Fibroblast of lung (primary cell): Measurements from ENCODE around the gene ATP5F1E. TPM values are rescaled to one million over a fixed set of nuclear protein-coding genes. Genes with fewer than 3 reads are reported as not detected.
A peak's percentile ranks its signal among the peaks of the same experiment; 100 is the strongest.

Experiments
- DNase-seq, 2 donors: peaks; one replicate each; pipeline versions ENCODE4 v3.0.0 to v3.0.0-alpha.2; 2010; ENCODE audit warnings: low read depth in 2 of 2
- H2AFZ ChIP-seq: 2 replicates; pipeline ENCODE4 v1.5.1; 2012; ENCODE audit warnings: low read length, control low read depth, inconsistent platforms
- H3K27ac ChIP-seq: 2 replicates; pipeline ENCODE4 v1.5.1; 2011; ENCODE audit warnings: low read length, control low read depth; ENCODE audit not compliant: insufficient read depth
- H3K27me3 ChIP-seq: 2 replicates; pipeline ENCODE4 v1.5.1; 2011; ENCODE audit warnings: mild to moderate bottlenecking, low read length; ENCODE audit not compliant: control insufficient read depth, insufficient read depth
- H3K36me3 ChIP-seq: 2 replicates; pipeline ENCODE4 v1.5.1; 2011; ENCODE audit warnings: low read length; ENCODE audit not compliant: control insufficient read depth, insufficient read depth
- H3K4me1 ChIP-seq: 2 replicates; pipeline ENCODE4 v1.5.1; 2011; ENCODE audit warnings: low read length; ENCODE audit not compliant: control insufficient read depth, insufficient read depth; ENCODE audit errors: extremely low read depth
- H3K4me2 ChIP-seq: 2 replicates; pipeline ENCODE4 v1.5.1; 2011; ENCODE audit warnings: low read length, control low read depth; ENCODE audit not compliant: insufficient read depth; ENCODE audit errors: extremely low read depth
- H3K4me3 ChIP-seq, 4 experiments: fragments of 200-600 bp in 1 of 4; sonication (generic) in 1 of 4; replicated peaks in 1 of 4; 2 replicates each; pipeline ENCODE4 v1.5.1; 2011 to 2016; ENCODE audit warnings: low read length in 4 of 4, low read depth in 3 of 4, mild to moderate bottlenecking in 3 of 4, control low read depth in 2 of 4, inconsistent platforms in 1 of 4, mixed read lengths in 1 of 4; ENCODE audit not compliant: insufficient read depth in 1 of 4; ENCODE audit errors: control extremely low read depth in 1 of 4
- H3K79me2 ChIP-seq: 2 replicates; pipeline ENCODE4 v1.5.1; 2012; ENCODE audit warnings: mild to moderate bottlenecking, low read length, inconsistent platforms; ENCODE audit not compliant: control insufficient read depth, insufficient read depth
- H3K9ac ChIP-seq: 2 replicates; pipeline ENCODE4 v1.5.1; 2011; ENCODE audit warnings: mild to moderate bottlenecking, low read length, control low read depth; ENCODE audit not compliant: insufficient read depth
- H3K9me3 ChIP-seq: 2 replicates; pipeline ENCODE4 v1.5.1; 2012; ENCODE audit warnings: low read depth, low read length; ENCODE audit not compliant: control insufficient read depth, insufficient read depth
- H4K20me1 ChIP-seq: 2 replicates; pipeline ENCODE4 v1.5.1; 2011; ENCODE audit warnings: low read length; ENCODE audit not compliant: control insufficient read depth, insufficient read depth; ENCODE audit errors: extremely low read depth
- EZH2 ChIP-seq: IDR thresholded peaks from 2 replicates; pipeline ENCODE4 v1.5.1; 2012; ENCODE audit warnings: low read length, control low read depth, mild to moderate bottlenecking; ENCODE audit errors: missing control alignments
- polyA plus RNA-seq, 2 donors: library from polyadenylated mRNA; depleted of rRNA in 1 of 2; stranded (reverse) in 1 of 2; unstranded in 1 of 2; fragments of >200 nt; gene quantifications; 2 replicates each; pipeline ENCODE4 v1.2.1, GENCODE V29; 2011 to 2012; ENCODE audit warnings: missing spikeins in 1 of 2
- total RNA-seq: library from RNA; depleted of rRNA; stranded (reverse); fragments of >200 nt; gene quantifications from 2 replicates; pipeline ENCODE4 v1.2.1, GENCODE V29; 2014
- TF ChIP-seq, protein P1 (sequence below), 2 donors: IDR thresholded peaks in 1 of 2; conservative IDR thresholded peaks in 1 of 2; 1 replicate in 1 of 2; 2 replicates in 1 of 2; pipeline ENCODE4 v1.5.1; 2011 to 2012; ENCODE audit warnings: low read length in 2 of 2, control low read depth in 1 of 2, inconsistent platforms in 1 of 2, low read depth in 1 of 2, mild to moderate bottlenecking in 1 of 2

The ATP5F1E gene
- total and polyA plus RNA-seq, 2 donors (not counting 1 experiment from before 2014, with no cell fraction given): 37.8 to 56.5 TPM

DNA sequence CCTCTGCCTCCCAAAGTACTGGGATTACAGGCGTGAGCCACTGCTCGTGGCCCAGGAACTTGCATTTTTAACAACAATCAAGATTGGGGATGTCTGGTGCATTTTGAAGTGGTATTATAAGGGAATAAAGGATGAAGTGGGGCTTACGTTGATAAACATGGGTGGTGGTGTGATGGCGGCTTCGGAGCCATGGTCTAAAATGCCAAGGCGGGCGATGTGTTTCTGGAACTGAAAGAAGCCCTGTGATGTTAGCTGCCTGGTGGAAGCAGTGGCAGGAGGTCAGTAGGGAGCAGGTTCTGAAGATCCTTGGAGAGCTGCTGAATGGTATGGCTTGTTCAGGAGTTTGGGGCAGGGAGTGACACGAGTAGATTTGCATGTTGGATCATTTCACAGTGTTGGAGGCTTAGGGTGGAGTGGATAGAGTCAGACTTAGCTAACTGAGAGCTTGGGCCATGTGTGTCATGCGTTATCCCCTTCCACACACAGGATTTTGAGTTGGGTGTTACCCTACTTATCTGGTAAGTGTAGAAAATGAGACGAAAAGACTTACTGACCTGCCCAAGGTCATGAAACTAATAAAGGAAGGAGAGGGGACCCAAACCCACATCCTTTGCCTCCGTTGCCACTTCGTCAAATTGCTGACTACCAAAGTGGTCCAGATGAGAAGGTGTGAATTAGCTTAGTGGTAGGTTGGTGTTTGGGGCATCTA is 49.6 kb downstream of the ATP5F1E start:
- peaks cover 2% of the 10 kb centered on the region for H3K36me3 ChIP-seq
- no peak overlapping the region for H3K9ac ChIP-seq
- H3K4me3 ChIP-seq: peak overlapping the region in 3 of 4 experiments; percentile 61 to 98 (median 68)
- no peak overlapping the region for H2AFZ ChIP-seq
- TF ChIP-seq EZH2: no peak
- TF ChIP-seq, protein P1, sequence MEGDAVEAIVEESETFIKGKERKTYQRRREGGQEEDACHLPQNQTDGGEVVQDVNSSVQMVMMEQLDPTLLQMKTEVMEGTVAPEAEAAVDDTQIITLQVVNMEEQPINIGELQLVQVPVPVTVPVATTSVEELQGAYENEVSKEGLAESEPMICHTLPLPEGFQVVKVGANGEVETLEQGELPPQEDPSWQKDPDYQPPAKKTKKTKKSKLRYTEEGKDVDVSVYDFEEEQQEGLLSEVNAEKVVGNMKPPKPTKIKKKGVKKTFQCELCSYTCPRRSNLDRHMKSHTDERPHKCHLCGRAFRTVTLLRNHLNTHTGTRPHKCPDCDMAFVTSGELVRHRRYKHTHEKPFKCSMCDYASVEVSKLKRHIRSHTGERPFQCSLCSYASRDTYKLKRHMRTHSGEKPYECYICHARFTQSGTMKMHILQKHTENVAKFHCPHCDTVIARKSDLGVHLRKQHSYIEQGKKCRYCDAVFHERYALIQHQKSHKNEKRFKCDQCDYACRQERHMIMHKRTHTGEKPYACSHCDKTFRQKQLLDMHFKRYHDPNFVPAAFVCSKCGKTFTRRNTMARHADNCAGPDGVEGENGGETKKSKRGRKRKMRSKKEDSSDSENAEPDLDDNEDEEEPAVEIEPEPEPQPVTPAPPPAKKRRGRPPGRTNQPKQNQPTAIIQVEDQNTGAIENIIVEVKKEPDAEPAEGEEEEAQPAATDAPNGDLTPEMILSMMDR (conservative IDR thresholded peaks at IDR 0.05 in 1 of 2, IDR thresholded peaks at IDR 0.05 in 1 of 2; ENCODE audit: low read depth in 1 of 2, low read length in 2 of 2): no peak
- H3K4me2 ChIP-seq: peak overlapping the region; percentile 81
- no peak for DNase-seq
- no peaks in the 10 kb centered on the region for H4K20me1 ChIP-seq
- H3K27ac ChIP-seq: no peak overlapping the region
- peaks cover 36% of the 10 kb centered on the region for H3K79me2 ChIP-seq
- no peaks in the 10 kb centered on the region for H3K27me3 ChIP-seq
- H3K9me3 ChIP-seq: no peaks in the 10 kb centered on the region
- H3K4me1 ChIP-seq: no peaks in the 10 kb centered on the region

DNA sequence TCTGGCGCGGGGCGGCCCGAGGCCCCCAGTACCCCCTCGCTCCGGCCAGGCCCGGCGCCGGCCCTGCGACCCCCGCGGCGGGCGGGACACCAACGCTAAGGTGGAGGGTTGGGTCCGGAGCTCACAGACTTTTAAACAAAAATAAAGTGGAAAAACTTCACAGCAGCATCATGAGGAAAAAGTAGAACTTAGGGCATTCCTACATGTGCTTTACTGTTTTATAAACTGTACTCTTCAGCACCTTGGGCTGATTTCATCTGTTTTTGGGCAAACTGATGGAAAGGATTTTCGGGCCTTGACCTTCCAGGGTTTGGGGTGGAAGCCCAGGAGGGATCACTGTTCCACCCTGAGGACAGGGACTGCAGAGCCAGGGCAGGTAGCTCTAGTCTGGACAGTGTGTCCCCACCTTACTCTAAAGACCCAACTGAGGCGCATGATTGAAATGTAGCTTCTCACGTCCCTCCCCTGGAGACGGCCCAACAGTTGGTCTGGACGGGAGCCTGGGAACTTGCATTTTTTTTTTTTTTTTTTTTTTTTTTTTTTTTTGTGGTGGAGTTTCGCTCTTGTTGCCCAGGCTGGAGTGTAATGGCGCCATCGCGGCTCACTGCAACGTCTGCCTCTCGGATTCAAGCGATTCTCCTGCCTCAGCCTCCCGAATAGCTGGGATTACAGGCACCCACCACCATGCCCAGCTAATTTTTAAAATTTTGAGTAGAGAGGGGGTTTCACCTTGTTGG is 50.3 kb downstream of the ATP5F1E start:
- H3K36me3 ChIP-seq: no peaks in the 10 kb centered on the region
- H3K4me2 ChIP-seq: peak overlapping the region; percentile 81
- TF ChIP-seq, protein P1 (conservative IDR thresholded peaks at IDR 0.05 in 1 of 2, IDR thresholded peaks at IDR 0.05 in 1 of 2; ENCODE audit: low read depth in 1 of 2, low read length in 2 of 2): no peak
- no peak for TF ChIP-seq EZH2
- H3K27me3 ChIP-seq: no peaks in the 10 kb centered on the region
- H3K4me1 ChIP-seq: no peaks in the 10 kb centered on the region
- peak in 1 of 2 donors; percentile 20 for DNase-seq
- peak overlapping the region; percentile 79 for H3K9ac ChIP-seq
- no peaks in the 10 kb centered on the region for H4K20me1 ChIP-seq
- peak overlapping the region; percentile 61 to 98 (median 76) for H3K4me3 ChIP-seq
- H2AFZ ChIP-seq: no peak overlapping the region
- H3K27ac ChIP-seq: no peak overlapping the region
- no peaks in the 10 kb centered on the region for H3K9me3 ChIP-seq
- peaks cover 36% of the 10 kb centered on the region for H3K79me2 ChIP-seq
